Measurements from ENCODE around the gene TGFA.

GRCh38 chr2:70411483-70412125 lies 142.0 kb downstream of the TGFA start:
- TF ChIP-seq CTCF (IDR thresholded peaks at IDR 0.05) (no peak), ZFX (IDR thresholded peaks at IDR 0.05; ENCODE audit: borderline replicate concordance) (no peak)
